ENCODE results near the gene GIMAP4.

The GIMAP4 gene

GRCh38 chr7:150566123-150566522 lies 1.1 kb upstream of the GIMAP4 start (continued):
- no peak for TF ChIP-seq CSRNP3 (CRISPR knock-in tag; IDR thresholded peaks at IDR 0.05)
- no peak for TF ChIP-seq ESRRG (CRISPR knock-in tag; IDR thresholded peaks at IDR 0.05)

GRCh38 chr7:150566572-150566971 lies 618 bp upstream of the GIMAP4 start:
- TF ChIP-seq ISL1 (CRISPR knock-in tag; IDR thresholded peaks at IDR 0.05) = no peak
- TF ChIP-seq ZFP3 (CRISPR knock-in tag; IDR thresholded peaks at IDR 0.05) = no peak
- TF ChIP-seq TSHZ2 (CRISPR knock-in tag; IDR thresholded peaks at IDR 0.05) = no peak
- no peak for TF ChIP-seq CSRNP3 (CRISPR knock-in tag; IDR thresholded peaks at IDR 0.05)
- TF ChIP-seq TOX (CRISPR knock-in tag; IDR thresholded peaks at IDR 0.05; ENCODE audit: borderline replicate concordance) = no peak
- TF ChIP-seq BACH2 (CRISPR knock-in tag; IDR thresholded peaks at IDR 0.05; ENCODE audit: borderline replicate concordance) = no peak
- no peak for TF ChIP-seq CREB5 (CRISPR knock-in tag; IDR thresholded peaks at IDR 0.05; ENCODE audit: low read depth)
- no peak for TF ChIP-seq CSDC2 (CRISPR knock-in tag; IDR thresholded peaks at IDR 0.05)
- no peak for TF ChIP-seq ZFP30 (CRISPR knock-in tag; IDR thresholded peaks at IDR 0.05)
- TF ChIP-seq ZNF70 (CRISPR knock-in tag; IDR thresholded peaks at IDR 0.05) = no peak
- no peak for TF ChIP-seq SNAI2 (CRISPR knock-in tag; IDR thresholded peaks at IDR 0.05)
- no peak for TF ChIP-seq ZNF8 (CRISPR knock-in tag; IDR thresholded peaks at IDR 0.05)
- no peak for TF ChIP-seq ZC3H10 (CRISPR knock-in tag; IDR thresholded peaks at IDR 0.05)
- TF ChIP-seq GLIS3 (CRISPR knock-in tag; IDR thresholded peaks at IDR 0.05) = no peak
- TF ChIP-seq ZNF565 (CRISPR knock-in tag; conservative IDR thresholded peaks at IDR 0.05; ENCODE audit: low read depth) = no peak
- TF ChIP-seq ARNTL (CRISPR knock-in tag; IDR thresholded peaks at IDR 0.05; ENCODE audit: borderline replicate concordance, low read depth) = no peak
- no peak for TF ChIP-seq ESRRG (CRISPR knock-in tag; IDR thresholded peaks at IDR 0.05)
- no peak for ATAC-seq

GRCh38 chr7:150567871-150568301 lies 696 bp downstream of the GIMAP4 start:
- TF ChIP-seq ZNF8 (CRISPR knock-in tag; IDR thresholded peaks at IDR 0.05) = no peak
- no peak for TF ChIP-seq ZNF70 (CRISPR knock-in tag; IDR thresholded peaks at IDR 0.05)
- TF ChIP-seq ZNF565 (CRISPR knock-in tag; conservative IDR thresholded peaks at IDR 0.05; ENCODE audit: low read depth) = no peak
- no peak for TF ChIP-seq ZC3H10 (CRISPR knock-in tag; IDR thresholded peaks at IDR 0.05)
- no peak for TF ChIP-seq TOX (CRISPR knock-in tag; IDR thresholded peaks at IDR 0.05; ENCODE audit: borderline replicate concordance)

GRCh38 chr7:150568714-150569113 lies 1.5 kb downstream of the GIMAP4 start:
- no peak for TF ChIP-seq ZFP30 (CRISPR knock-in tag; IDR thresholded peaks at IDR 0.05)
- no peak; the same call in 2 of the 3 replicates for ATAC-seq

More at GRCh38 chr7:150567871-150568301, 696 bp downstream of the GIMAP4 start:
- ATAC-seq = no peak

- no peak for ATAC-seq
- no peak for TF ChIP-seq ZC3H10 (CRISPR knock-in tag; IDR thresholded peaks at IDR 0.05)
- TF ChIP-seq CSRNP3 (CRISPR knock-in tag; IDR thresholded peaks at IDR 0.05) = no peak
- TF ChIP-seq ARNTL (CRISPR knock-in tag; IDR thresholded peaks at IDR 0.05; ENCODE audit: borderline replicate concordance, low read depth) = no peak
- no peak for TF ChIP-seq ZFP3 (CRISPR knock-in tag; IDR thresholded peaks at IDR 0.05)
- TF ChIP-seq TSHZ2 (CRISPR knock-in tag; IDR thresholded peaks at IDR 0.05) = no peak
- no peak for TF ChIP-seq ZFP30 (CRISPR knock-in tag; IDR thresholded peaks at IDR 0.05)
- no peak for TF ChIP-seq ZNF8 (CRISPR knock-in tag; IDR thresholded peaks at IDR 0.05)
- TF ChIP-seq PATZ1 (CRISPR knock-in tag; IDR thresholded peaks at IDR 0.05; ENCODE audit: borderline replicate concordance) = no peak
- TF ChIP-seq BACH2 (CRISPR knock-in tag; IDR thresholded peaks at IDR 0.05; ENCODE audit: borderline replicate concordance) = no peak
These were observed 2.2 kb downstream of the GIMAP4 start for GRCh38 chr7:150569245-150569955.
